ENCODE data around the gene CMTM8. TPM values are rescaled to one million over a fixed set of nuclear protein-coding genes. Genes with fewer than 3 reads are reported as not detected.

CMTM8 gene
- total and polyA plus RNA-seq, 2 donors, result 4.1 to 16.2 TPM

DNA sequence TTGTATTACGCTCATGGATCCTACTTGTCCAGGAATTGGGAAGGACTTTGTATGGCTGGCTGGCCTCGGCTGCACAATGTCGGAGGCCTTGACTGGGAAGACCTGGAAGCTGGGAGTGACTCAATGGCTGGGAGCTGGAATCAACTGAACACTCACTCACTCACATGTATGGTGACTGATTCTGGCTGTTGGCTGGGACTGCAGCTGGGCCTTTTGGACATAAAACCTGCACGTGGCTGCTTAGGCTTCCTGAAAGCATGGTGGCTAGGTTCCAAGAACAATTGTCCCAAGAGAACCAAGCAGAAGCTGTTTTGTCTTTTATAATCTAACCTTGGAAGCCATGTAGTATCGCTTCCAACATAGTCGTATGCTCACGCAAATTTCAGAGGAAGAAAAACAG lies 38.0 kb upstream of the CMTM8 start:
- no peak overlapping the region for H3K27ac ChIP-seq (ENCODE audit: low read depth in 1 of 2, low read length in 1 of 2)
- DNase-seq (ENCODE audit: low read depth in 6 of 9, low spot score in 9 of 9), result no peak
- H3K27me3 ChIP-seq (ENCODE audit: control insufficient read depth in 2 of 2, insufficient read depth in 1 of 2, low read length in 1 of 2), result peaks cover 0 to 2% of the 10 kb centered on the region in 2 donors
- WGBS, result 90% methylated on average over 7 of the region's 7 CpGs
- no peaks in the 10 kb centered on the region for H3K36me3 ChIP-seq (ENCODE audit: control insufficient read depth in 2 of 2, insufficient read depth in 2 of 2, low read length in 1 of 2)
- H3K4me3 ChIP-seq (ENCODE audit: low read length in 2 of 2), result no peak overlapping the region
- H3K4me1 ChIP-seq (ENCODE audit: control insufficient read depth in 2 of 2, insufficient read depth in 2 of 2, low read length in 2 of 2), result no peaks in the 10 kb centered on the region
- no peaks in the 10 kb centered on the region for H3K9me3 ChIP-seq (ENCODE audit: control insufficient read depth in 2 of 2, insufficient read depth in 1 of 2, low read length in 1 of 2)

DNA sequence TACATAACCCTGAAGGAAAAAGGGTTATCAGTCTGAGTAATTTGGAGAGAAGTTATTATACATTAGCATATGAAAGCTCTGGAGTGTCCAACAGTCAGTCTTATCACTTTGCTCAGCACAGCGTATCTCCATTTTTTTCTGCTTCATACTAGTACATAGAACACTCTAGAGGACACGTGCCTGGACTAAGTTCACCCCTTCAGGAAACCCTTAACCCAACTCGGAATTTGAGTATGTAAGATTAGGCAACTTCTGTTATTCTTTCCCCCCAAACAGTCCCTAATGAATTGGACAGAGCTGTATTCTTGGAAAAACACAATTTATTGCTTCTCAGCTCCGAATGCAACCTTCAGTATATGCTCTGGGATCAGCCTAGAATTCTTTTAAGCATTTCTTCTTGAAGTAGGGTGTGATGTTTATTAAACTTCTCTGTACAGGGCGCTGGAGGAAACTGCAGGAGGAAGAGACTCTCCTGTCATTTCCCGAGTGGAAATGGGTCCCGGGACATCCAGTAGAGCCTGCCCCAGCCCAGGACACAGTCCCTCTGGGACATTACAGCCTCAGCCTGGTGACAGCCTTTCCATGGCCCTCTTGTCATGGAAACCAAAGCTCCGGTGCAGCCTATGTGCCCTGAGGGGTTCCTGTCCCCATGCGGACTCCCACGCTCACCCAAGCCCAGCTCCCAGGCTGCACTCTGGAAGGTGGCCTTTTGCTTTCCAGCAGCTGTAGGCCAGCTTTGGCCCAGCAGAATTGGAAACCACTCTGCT lies 37.3 kb upstream of the CMTM8 start:
- Histone ChIP-seq H3K36me3 (ENCODE audit: control insufficient read depth in 2 of 2, insufficient read depth in 2 of 2, low read length in 1 of 2) (no peaks in the 10 kb centered on the region), H3K4me3 (ENCODE audit: low read length in 2 of 2) (no peak overlapping the region), H3K27ac (ENCODE audit: low read depth in 1 of 2, low read length in 1 of 2) (no peak overlapping the region), H3K27me3 (ENCODE audit: control insufficient read depth in 2 of 2, insufficient read depth in 1 of 2, low read length in 1 of 2) (peaks cover 0 to 2% of the 10 kb centered on the region in 2 donors), H3K9me3 (ENCODE audit: control insufficient read depth in 2 of 2, insufficient read depth in 1 of 2, low read length in 1 of 2) (no peaks in the 10 kb centered on the region), H3K4me1 (ENCODE audit: control insufficient read depth in 2 of 2, insufficient read depth in 2 of 2, low read length in 2 of 2) (no peaks in the 10 kb centered on the region)
- DNase-seq (ENCODE audit: low read depth in 6 of 9, low spot score in 9 of 9), result no peak
- WGBS, result 88% methylated on average over 10 of the region's 10 CpGs

DNA sequence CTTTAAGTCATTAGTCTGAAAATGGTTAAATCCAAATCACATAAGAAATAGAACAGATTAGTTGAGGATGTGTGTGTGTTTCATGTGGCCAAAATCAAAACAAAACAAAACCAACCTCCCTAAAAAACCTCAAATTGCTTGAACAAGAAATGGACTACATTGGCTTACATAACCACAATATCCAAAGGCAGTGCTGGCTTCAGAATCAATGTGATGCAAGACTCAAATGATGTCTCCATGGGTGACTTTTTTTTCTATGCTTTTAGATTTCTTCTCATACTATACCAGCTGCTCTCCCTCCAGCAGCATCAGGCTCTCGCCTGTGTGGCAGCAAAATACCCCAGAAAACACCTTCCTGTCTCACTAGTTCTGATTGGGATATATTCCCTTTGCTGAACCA lies 36.0 kb upstream of the CMTM8 start:
- no peaks in the 10 kb centered on the region for H3K9me3 ChIP-seq (ENCODE audit: control insufficient read depth in 2 of 2, insufficient read depth in 1 of 2, low read length in 1 of 2)
- no peaks in the 10 kb centered on the region for H3K36me3 ChIP-seq (ENCODE audit: control insufficient read depth in 2 of 2, insufficient read depth in 2 of 2, low read length in 1 of 2)
- H3K4me1 ChIP-seq (ENCODE audit: control insufficient read depth in 2 of 2, insufficient read depth in 2 of 2, low read length in 2 of 2), result no peaks in the 10 kb centered on the region
- WGBS, result 95% methylated on average over 1 of the region's 1 CpG
- no peak overlapping the region for H3K27ac ChIP-seq (ENCODE audit: low read depth in 1 of 2, low read length in 1 of 2)
- DNase-seq (ENCODE audit: low read depth in 6 of 9, low spot score in 9 of 9), result no peak
- no peak overlapping the region for H3K4me3 ChIP-seq (ENCODE audit: low read length in 2 of 2)
- peaks cover 0 to 2% of the 10 kb centered on the region in 2 donors for H3K27me3 ChIP-seq (ENCODE audit: control insufficient read depth in 2 of 2, insufficient read depth in 1 of 2, low read length in 1 of 2)

DNA sequence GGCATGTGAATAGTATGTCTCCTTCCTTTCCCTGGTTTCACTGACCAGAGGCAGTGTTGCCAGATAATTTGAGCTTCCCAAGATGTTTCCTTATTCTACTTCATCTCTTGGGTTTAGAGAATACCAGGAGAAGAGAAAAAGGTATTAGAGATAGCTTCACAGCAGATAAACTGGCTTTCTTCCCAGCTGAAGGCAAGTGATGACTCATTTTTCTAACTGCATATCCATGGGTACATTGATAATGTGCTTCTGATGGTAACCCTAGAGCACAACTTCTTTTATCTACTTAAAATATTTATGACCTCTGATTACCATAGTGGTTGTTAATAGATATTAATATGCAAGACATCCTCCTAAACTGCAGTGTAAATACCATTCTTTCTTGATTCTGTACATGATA lies 34.6 kb upstream of the CMTM8 start:
- Histone ChIP-seq H3K4me3 (ENCODE audit: low read length in 2 of 2) (no peak overlapping the region), H3K4me1 (ENCODE audit: control insufficient read depth in 2 of 2, insufficient read depth in 2 of 2, low read length in 2 of 2) (no peaks in the 10 kb centered on the region), H3K36me3 (ENCODE audit: control insufficient read depth in 2 of 2, insufficient read depth in 2 of 2, low read length in 1 of 2) (no peaks in the 10 kb centered on the region), H3K27me3 (ENCODE audit: control insufficient read depth in 2 of 2, insufficient read depth in 1 of 2, low read length in 1 of 2) (peaks cover 0 to 2% of the 10 kb centered on the region in 2 donors), H3K27ac (ENCODE audit: low read depth in 1 of 2, low read length in 1 of 2) (no peak overlapping the region), H3K9me3 (ENCODE audit: control insufficient read depth in 2 of 2, insufficient read depth in 1 of 2, low read length in 1 of 2) (no peaks in the 10 kb centered on the region)
- no peak for DNase-seq (ENCODE audit: low read depth in 6 of 9, low spot score in 9 of 9)

DNA sequence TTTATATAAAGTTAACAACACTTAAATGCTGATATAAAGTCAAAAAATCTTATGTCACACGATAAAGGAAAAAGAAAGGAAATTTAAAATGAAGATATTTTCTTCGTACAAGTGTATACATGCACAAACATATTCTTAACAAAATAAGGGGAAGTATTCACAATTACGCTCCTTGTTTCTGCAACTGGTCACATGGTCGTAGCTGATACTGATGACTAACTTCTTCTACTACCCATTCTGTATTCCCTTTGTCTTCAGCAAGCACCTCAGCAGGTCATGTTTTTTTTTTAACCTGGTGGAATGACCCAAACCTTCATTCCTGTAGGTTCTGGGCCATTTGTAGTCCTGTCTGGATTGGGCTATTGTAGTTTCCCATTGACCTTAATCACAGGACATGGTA lies 30.0 kb upstream of the CMTM8 start:
- Histone ChIP-seq H3K27me3 (ENCODE audit: control insufficient read depth in 2 of 2, insufficient read depth in 1 of 2, low read length in 1 of 2) (no peaks in the 10 kb centered on the region), H3K36me3 (ENCODE audit: control insufficient read depth in 2 of 2, insufficient read depth in 2 of 2, low read length in 1 of 2) (no peaks in the 10 kb centered on the region), H3K9me3 (ENCODE audit: control insufficient read depth in 2 of 2, insufficient read depth in 1 of 2, low read length in 1 of 2) (no peaks in the 10 kb centered on the region), H3K4me3 (ENCODE audit: low read length in 2 of 2) (no peak overlapping the region), H3K4me1 (ENCODE audit: control insufficient read depth in 2 of 2, insufficient read depth in 2 of 2, low read length in 2 of 2) (no peaks in the 10 kb centered on the region), H3K27ac (ENCODE audit: low read depth in 1 of 2, low read length in 1 of 2) (no peak overlapping the region)
- DNase-seq (ENCODE audit: low read depth in 6 of 9, low spot score in 9 of 9), result no peak
- 78% methylated on average over 4 of the region's 4 CpGs for WGBS

DNA sequence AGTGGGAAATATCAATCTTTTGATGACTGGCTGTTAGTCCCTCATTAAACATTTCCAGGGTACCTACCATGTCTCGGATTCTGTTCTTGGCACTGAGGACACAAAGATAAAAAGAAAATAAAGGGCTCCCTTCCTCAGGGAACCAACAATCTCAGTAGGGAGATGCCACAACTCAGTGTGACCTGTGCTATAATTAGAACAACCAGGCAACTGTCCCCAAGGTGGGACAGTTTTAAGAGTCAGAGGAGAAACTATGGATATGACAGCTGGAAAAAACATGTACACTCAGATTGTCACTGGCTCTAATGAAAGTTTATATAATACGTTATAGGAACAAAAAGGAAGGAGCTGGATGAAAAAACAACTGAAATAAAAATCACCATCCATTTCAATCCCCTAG lies 23.3 kb upstream of the CMTM8 start:
- H3K4me1 ChIP-seq (ENCODE audit: control insufficient read depth in 2 of 2, insufficient read depth in 2 of 2, low read length in 2 of 2), result no peaks in the 10 kb centered on the region
- no peak overlapping the region for H3K27ac ChIP-seq (ENCODE audit: low read depth in 1 of 2, low read length in 1 of 2)
- WGBS, result 96% methylated on average over 2 of the region's 2 CpGs
- no peaks in the 10 kb centered on the region for H3K27me3 ChIP-seq (ENCODE audit: control insufficient read depth in 2 of 2, insufficient read depth in 1 of 2, low read length in 1 of 2)
- peaks cover 2 to 5% of the 10 kb centered on the region in 2 donors for H3K9me3 ChIP-seq (ENCODE audit: control insufficient read depth in 2 of 2, insufficient read depth in 1 of 2, low read length in 1 of 2)
- no peaks in the 10 kb centered on the region for H3K36me3 ChIP-seq (ENCODE audit: control insufficient read depth in 2 of 2, insufficient read depth in 2 of 2, low read length in 1 of 2)
- DNase-seq (ENCODE audit: low read depth in 6 of 9, low spot score in 9 of 9), result no peak
- H3K4me3 ChIP-seq (ENCODE audit: low read length in 2 of 2), result no peak overlapping the region

DNA sequence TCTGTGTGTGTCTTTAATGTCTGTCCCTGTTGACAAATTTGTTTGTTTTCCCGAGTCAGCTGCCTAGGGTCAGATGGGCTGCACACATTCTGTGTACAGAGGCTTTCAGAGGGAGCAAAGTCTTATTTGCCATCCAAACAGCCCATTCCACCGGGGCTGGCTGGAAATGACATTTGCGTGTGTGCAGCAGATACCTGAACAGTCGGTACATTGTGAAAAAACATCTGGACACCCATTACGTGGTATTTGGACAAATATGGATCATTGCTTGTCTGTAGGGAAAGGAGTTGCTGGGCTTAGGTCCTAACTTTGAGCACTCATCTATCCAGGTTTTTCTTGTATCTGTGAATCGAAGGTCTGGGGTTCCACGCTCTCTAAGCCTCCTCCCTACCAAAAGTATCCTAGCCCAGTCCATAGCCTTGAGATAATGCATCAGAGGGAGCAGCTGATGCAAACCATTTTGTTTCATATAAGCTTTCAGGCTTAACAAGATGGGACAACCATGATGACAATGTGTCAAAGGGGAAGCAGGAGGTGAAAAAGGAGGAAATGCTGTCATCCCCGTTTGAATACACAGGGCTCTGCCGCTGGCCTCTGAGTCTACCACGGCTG lies 22.2 kb upstream of the CMTM8 start:
- DNase-seq (ENCODE audit: low read depth in 6 of 9, low spot score in 9 of 9), result no peak
- no peak overlapping the region for H3K4me3 ChIP-seq (ENCODE audit: low read length in 2 of 2)
- WGBS, result 74% methylated on average over 10 of the region's 10 CpGs
- H3K36me3 ChIP-seq (ENCODE audit: control insufficient read depth in 2 of 2, insufficient read depth in 2 of 2, low read length in 1 of 2), result no peaks in the 10 kb centered on the region
- H3K4me1 ChIP-seq (ENCODE audit: control insufficient read depth in 2 of 2, insufficient read depth in 2 of 2, low read length in 2 of 2), result no peaks in the 10 kb centered on the region
- H3K27me3 ChIP-seq (ENCODE audit: control insufficient read depth in 2 of 2, insufficient read depth in 1 of 2, low read length in 1 of 2), result no peaks in the 10 kb centered on the region
- H3K9me3 ChIP-seq (ENCODE audit: control insufficient read depth in 2 of 2, insufficient read depth in 1 of 2, low read length in 1 of 2), result peaks cover 2 to 5% of the 10 kb centered on the region in 2 donors
- H3K27ac ChIP-seq (ENCODE audit: low read depth in 1 of 2, low read length in 1 of 2), result no peak overlapping the region

DNA sequence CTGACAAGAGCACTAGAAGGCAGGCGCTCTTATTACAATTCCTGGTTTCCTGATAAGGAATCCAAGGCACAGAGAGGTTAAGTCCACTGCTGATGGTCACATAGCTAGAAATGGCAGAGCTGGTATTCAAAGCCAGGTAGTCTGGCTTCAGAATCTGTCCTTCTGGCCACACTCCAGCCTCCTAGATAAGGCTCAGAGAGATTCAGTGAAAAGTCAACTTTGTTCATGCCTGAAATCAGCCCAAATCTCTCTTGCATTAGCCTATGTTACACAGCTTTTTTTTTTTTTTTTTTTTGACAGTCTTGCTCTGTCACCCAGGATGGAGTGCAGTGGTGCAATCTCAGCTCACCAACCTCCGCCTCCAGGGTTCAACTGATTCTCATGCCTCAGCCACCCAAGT lies 21.1 kb upstream of the CMTM8 start:
- H3K27ac ChIP-seq (ENCODE audit: low read depth in 1 of 2, low read length in 1 of 2), result no peak overlapping the region
- H3K9me3 ChIP-seq (ENCODE audit: control insufficient read depth in 2 of 2, insufficient read depth in 1 of 2, low read length in 1 of 2), result peaks cover 2 to 5% of the 10 kb centered on the region in 2 donors
- H3K36me3 ChIP-seq (ENCODE audit: control insufficient read depth in 2 of 2, insufficient read depth in 2 of 2, low read length in 1 of 2), result no peaks in the 10 kb centered on the region
- no peaks in the 10 kb centered on the region for H3K4me1 ChIP-seq (ENCODE audit: control insufficient read depth in 2 of 2, insufficient read depth in 2 of 2, low read length in 2 of 2)
- WGBS, result 97% methylated on average over 2 of the region's 2 CpGs
- no peak for DNase-seq (ENCODE audit: low read depth in 6 of 9, low spot score in 9 of 9)
- H3K27me3 ChIP-seq (ENCODE audit: control insufficient read depth in 2 of 2, insufficient read depth in 1 of 2, low read length in 1 of 2), result no peaks in the 10 kb centered on the region
- no peak overlapping the region for H3K4me3 ChIP-seq (ENCODE audit: low read length in 2 of 2)

DNA sequence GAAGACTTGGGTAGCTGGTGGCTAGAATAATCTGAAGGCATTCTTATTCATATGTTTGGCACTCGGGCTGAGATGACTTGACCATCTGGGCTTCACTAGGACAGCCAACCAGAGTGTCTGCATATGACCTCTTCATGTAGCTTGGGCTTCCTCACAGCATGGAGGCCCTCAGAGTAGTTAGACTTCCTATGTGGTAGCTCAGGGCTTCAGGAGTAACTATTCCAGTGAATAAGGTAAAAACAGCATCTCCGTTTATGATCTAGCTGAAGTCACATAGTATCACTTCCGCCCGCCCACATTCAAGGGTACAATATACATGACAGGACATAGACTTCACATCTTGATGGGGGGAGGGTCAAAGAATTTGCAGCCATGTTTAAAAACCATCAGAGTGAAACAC lies 18.9 kb upstream of the CMTM8 start:
- no peak for DNase-seq (ENCODE audit: low read depth in 6 of 9, low spot score in 9 of 9)
- WGBS, result 88% methylated on average over 4 of the region's 4 CpGs
- Histone ChIP-seq H3K36me3 (ENCODE audit: control insufficient read depth in 2 of 2, insufficient read depth in 2 of 2, low read length in 1 of 2) (no peaks in the 10 kb centered on the region), H3K27me3 (ENCODE audit: control insufficient read depth in 2 of 2, insufficient read depth in 1 of 2, low read length in 1 of 2) (no peaks in the 10 kb centered on the region), H3K4me1 (ENCODE audit: control insufficient read depth in 2 of 2, insufficient read depth in 2 of 2, low read length in 2 of 2) (no peaks in the 10 kb centered on the region), H3K27ac (ENCODE audit: low read depth in 1 of 2, low read length in 1 of 2) (no peak overlapping the region), H3K4me3 (ENCODE audit: low read length in 2 of 2) (no peak overlapping the region), H3K9me3 (ENCODE audit: control insufficient read depth in 2 of 2, insufficient read depth in 1 of 2, low read length in 1 of 2) (peaks cover 2 to 5% of the 10 kb centered on the region in 2 donors)
